Liver (tissue), 9 donors: ENCODE measurements around the gene SPRED1. TPM values are rescaled to one million over a fixed set of nuclear protein-coding genes. Genes with fewer than 3 reads are reported as not detected.

Experiments used
- DNase-seq: peaks from one replicate; pipeline ENCODE4 v3.0.0-alpha.2; 2017; ENCODE audit warnings: low spot score
- H3K27ac ChIP-seq, 2 donors: one replicate each; pipeline ENCODE4 v1.7.0; 2013; ENCODE audit warnings: inconsistent platforms in 2 of 2, low read length in 2 of 2, control low read depth in 1 of 2, low read depth in 1 of 2, mild to moderate bottlenecking in 1 of 2
- H3K27me3 ChIP-seq, 4 donors: one replicate each; pipeline versions ENCODE4 v1.6.1 to v1.7.0; 2013; ENCODE audit warnings: low read length in 3 of 4, inconsistent platforms in 1 of 4, mild to moderate bottlenecking in 1 of 4, moderate library complexity in 1 of 4; ENCODE audit not compliant: control insufficient read depth in 4 of 4, insufficient read depth in 4 of 4
- H3K36me3 ChIP-seq, 4 donors: one replicate each; pipeline versions ENCODE4 v1.6.1 to v1.7.0; 2013; ENCODE audit warnings: low read length in 3 of 4, mild to moderate bottlenecking in 3 of 4, low read depth in 1 of 4, moderate library complexity in 1 of 4; ENCODE audit not compliant: control insufficient read depth in 4 of 4, insufficient read depth in 3 of 4
- H3K4me1 ChIP-seq, 4 donors: one replicate each; pipeline versions ENCODE4 v1.6.1 to v1.7.0; 2013; ENCODE audit warnings: low read length in 3 of 4, mild to moderate bottlenecking in 3 of 4, moderate library complexity in 1 of 4; ENCODE audit not compliant: control insufficient read depth in 4 of 4, insufficient read depth in 4 of 4
- H3K4me3 ChIP-seq, 3 donors: one replicate each; pipeline versions ENCODE4 v1.6.1 to v1.7.0; 2013; ENCODE audit warnings: low read length in 3 of 3, control low read depth in 1 of 3, low read depth in 1 of 3, mild to moderate bottlenecking in 1 of 3
- H3K9ac ChIP-seq, 2 donors: one replicate each; pipeline ENCODE4 v1.7.0; 2013; ENCODE audit warnings: low read length in 2 of 2, mild to moderate bottlenecking in 2 of 2, moderate library complexity in 2 of 2, control low read depth in 1 of 2, low read depth in 1 of 2
- H3K9me3 ChIP-seq, 4 donors: one replicate each; pipeline versions ENCODE4 v1.6.1 to v1.7.0; 2013; ENCODE audit warnings: low read length in 3 of 4; ENCODE audit not compliant: control insufficient read depth in 4 of 4
- ATF3 ChIP-seq: IDR thresholded peaks from 2 replicates; pipeline ENCODE4 v1.6.1; 2016; ENCODE audit warnings: antibody characterized with exemption
- CTCF ChIP-seq: fragments of 150-350 bp; IDR thresholded peaks from 2 replicates; pipeline ENCODE4 v1.5.1; 2017; ENCODE audit warnings: improper control_type of control experiment, low read depth, low read length; ENCODE audit not compliant: missing input control
- EGR1 ChIP-seq, 2 donors: IDR thresholded peaks; 2 replicates each; pipeline ENCODE4 v1.6.1; 2016 to 2018; ENCODE audit warnings: antibody characterized with exemption in 2 of 2, low read depth in 2 of 2
- FOXA1 ChIP-seq: IDR thresholded peaks from 2 replicates; pipeline ENCODE4 v1.6.1; 2016; ENCODE audit warnings: antibody characterized with exemption
- FOXA2 ChIP-seq: IDR thresholded peaks from 2 replicates; pipeline ENCODE4 v1.6.1; 2016; ENCODE audit warnings: antibody characterized with exemption
- GABPA ChIP-seq, 2 donors: IDR thresholded peaks in 1 of 2; conservative IDR thresholded peaks in 1 of 2; 2 replicates each; pipeline ENCODE4 v1.6.1; 2016; ENCODE audit warnings: antibody characterized with exemption in 2 of 2, mild to moderate bottlenecking in 1 of 2, moderate library complexity in 1 of 2
- HNF4A ChIP-seq, 2 donors: conservative IDR thresholded peaks; 2 replicates each; pipeline ENCODE4 v1.6.1; 2016; ENCODE audit warnings: antibody characterized with exemption in 2 of 2, mild to moderate bottlenecking in 2 of 2
- HNF4G ChIP-seq: IDR thresholded peaks from 2 replicates; pipeline ENCODE4 v1.6.1; 2016; ENCODE audit warnings: antibody characterized with exemption
- JUND ChIP-seq, 2 donors: IDR thresholded peaks; 2 replicates each; pipeline ENCODE4 v1.6.1; 2016; ENCODE audit warnings: antibody characterized with exemption in 2 of 2
- NR2F2 ChIP-seq: IDR thresholded peaks from 2 replicates; pipeline ENCODE4 v1.6.1; 2016; ENCODE audit warnings: antibody characterized with exemption
- RAD21 ChIP-seq, 2 donors: IDR thresholded peaks; 2 replicates each; pipeline ENCODE4 v1.6.1; 2016; ENCODE audit warnings: antibody characterized with exemption in 2 of 2, mild to moderate bottlenecking in 2 of 2
- RXRA ChIP-seq, 2 donors: IDR thresholded peaks; 2 replicates each; pipeline ENCODE4 v1.6.1; 2017 to 2018; ENCODE audit warnings: antibody characterized with exemption in 2 of 2, mild to moderate bottlenecking in 1 of 2
- SP1 ChIP-seq: IDR thresholded peaks from 2 replicates; pipeline ENCODE4 v1.6.1; 2018; ENCODE audit warnings: antibody characterized with exemption, mild to moderate bottlenecking
- TAF1 ChIP-seq: conservative IDR thresholded peaks from 2 replicates; pipeline ENCODE4 v1.6.1; 2016; ENCODE audit warnings: antibody characterized with exemption, mild to moderate bottlenecking
- YY1 ChIP-seq: IDR thresholded peaks from 2 replicates; pipeline ENCODE4 v1.6.1; 2016; ENCODE audit warnings: antibody characterized with exemption, mild to moderate bottlenecking
- WGBS: extraction: QIAGEN DNeasy Blood & Tissue Kit; methylation state at CpG from one replicate; pipeline ENCODE4 v1.1.7; 2013; 5-methylcytosine and 5-hydroxymethylcytosine counted together
- polyA plus RNA-seq, 2 donors: library from polyadenylated mRNA; stranded (reverse) in 1 of 2; unstranded in 1 of 2; fragments of 200-250 nt in 1 of 2; fragments of >200 nt in 1 of 2; fragmentation: Nextera tagmentation in 1 of 2; extraction: Ambion mirVana in 1 of 2; gene quantifications; one replicate each; pipeline versions ENCODE4 v1.2.1 to v1.2.3, GENCODE V29; 2013 to 2015
- total RNA-seq, 2 donors: library from RNA; depleted of rRNA; stranded (reverse); fragments of >200 nt; gene quantifications; one replicate each; pipeline ENCODE4 v1.2.3, GENCODE V29; 2014
- TF ChIP-seq, protein P1 (sequence below): IDR thresholded peaks from 2 replicates; pipeline ENCODE4 v1.6.1; 2016; ENCODE audit warnings: antibody characterized with exemption
- TF ChIP-seq, protein P2 (sequence below): IDR thresholded peaks from 2 replicates; pipeline ENCODE4 v1.6.1; 2016; ENCODE audit warnings: antibody characterized with exemption, mild to moderate bottlenecking
- TF ChIP-seq, protein P3 (sequence below): IDR thresholded peaks from 2 replicates; pipeline ENCODE4 v1.6.1; 2016; ENCODE audit warnings: antibody characterized with exemption
- donor health status: healthy.
- donor health status: healthy.
- donor health status: healthy.
- donor health status: healthy.
- donor health status: healthy.

SPRED1 gene
- total and polyA plus RNA-seq, 4 donors = 1.2 to 7.7 (median 4.4) TPM

- DNase-seq = no peak
- Histone ChIP-seq H3K9me3 (no peaks in the 10 kb centered on the region), H3K27me3 (no peaks in the 10 kb centered on the region), H3K9ac (no peak overlapping the region), H3K36me3 (no peaks in the 10 kb centered on the region), H3K4me3 (no peak overlapping the region), H3K4me1 (no peaks in the 10 kb centered on the region), H3K27ac (no peak overlapping the region)
- WGBS = 81% methylated on average over 2 of the region's 2 CpGs
- TF ChIP-seq ATF3 (no peak), RXRA (IDR thresholded peaks at IDR 0.05) (no peak), FOXA2 (no peak), YY1 (no peak), EGR1 (IDR thresholded peaks at IDR 0.05; ENCODE audit: low read depth in 2 of 2) (no peak), SP1 (no peak), GABPA (IDR thresholded peaks at IDR 0.05 in 1 of 2, conservative IDR thresholded peaks at IDR 0.05 in 1 of 2) (no peak), TAF1 (no peak), HNF4A (conservative IDR thresholded peaks at IDR 0.05) (no peak), JUND (IDR thresholded peaks at IDR 0.05) (no peak), CTCF (no peak), FOXA1 (no peak), HNF4G (no peak)
- TF ChIP-seq, protein P1, sequence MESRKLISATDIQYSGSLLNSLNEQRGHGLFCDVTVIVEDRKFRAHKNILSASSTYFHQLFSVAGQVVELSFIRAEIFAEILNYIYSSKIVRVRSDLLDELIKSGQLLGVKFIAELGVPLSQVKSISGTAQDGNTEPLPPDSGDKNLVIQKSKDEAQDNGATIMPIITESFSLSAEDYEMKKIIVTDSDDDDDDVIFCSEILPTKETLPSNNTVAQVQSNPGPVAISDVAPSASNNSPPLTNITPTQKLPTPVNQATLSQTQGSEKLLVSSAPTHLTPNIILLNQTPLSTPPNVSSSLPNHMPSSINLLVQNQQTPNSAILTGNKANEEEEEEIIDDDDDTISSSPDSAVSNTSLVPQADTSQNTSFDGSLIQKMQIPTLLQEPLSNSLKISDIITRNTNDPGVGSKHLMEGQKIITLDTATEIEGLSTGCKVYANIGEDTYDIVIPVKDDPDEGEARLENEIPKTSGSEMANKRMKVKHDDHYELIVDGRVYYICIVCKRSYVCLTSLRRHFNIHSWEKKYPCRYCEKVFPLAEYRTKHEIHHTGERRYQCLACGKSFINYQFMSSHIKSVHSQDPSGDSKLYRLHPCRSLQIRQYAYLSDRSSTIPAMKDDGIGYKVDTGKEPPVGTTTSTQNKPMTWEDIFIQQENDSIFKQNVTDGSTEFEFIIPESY = no peak
- TF ChIP-seq, protein P2, sequence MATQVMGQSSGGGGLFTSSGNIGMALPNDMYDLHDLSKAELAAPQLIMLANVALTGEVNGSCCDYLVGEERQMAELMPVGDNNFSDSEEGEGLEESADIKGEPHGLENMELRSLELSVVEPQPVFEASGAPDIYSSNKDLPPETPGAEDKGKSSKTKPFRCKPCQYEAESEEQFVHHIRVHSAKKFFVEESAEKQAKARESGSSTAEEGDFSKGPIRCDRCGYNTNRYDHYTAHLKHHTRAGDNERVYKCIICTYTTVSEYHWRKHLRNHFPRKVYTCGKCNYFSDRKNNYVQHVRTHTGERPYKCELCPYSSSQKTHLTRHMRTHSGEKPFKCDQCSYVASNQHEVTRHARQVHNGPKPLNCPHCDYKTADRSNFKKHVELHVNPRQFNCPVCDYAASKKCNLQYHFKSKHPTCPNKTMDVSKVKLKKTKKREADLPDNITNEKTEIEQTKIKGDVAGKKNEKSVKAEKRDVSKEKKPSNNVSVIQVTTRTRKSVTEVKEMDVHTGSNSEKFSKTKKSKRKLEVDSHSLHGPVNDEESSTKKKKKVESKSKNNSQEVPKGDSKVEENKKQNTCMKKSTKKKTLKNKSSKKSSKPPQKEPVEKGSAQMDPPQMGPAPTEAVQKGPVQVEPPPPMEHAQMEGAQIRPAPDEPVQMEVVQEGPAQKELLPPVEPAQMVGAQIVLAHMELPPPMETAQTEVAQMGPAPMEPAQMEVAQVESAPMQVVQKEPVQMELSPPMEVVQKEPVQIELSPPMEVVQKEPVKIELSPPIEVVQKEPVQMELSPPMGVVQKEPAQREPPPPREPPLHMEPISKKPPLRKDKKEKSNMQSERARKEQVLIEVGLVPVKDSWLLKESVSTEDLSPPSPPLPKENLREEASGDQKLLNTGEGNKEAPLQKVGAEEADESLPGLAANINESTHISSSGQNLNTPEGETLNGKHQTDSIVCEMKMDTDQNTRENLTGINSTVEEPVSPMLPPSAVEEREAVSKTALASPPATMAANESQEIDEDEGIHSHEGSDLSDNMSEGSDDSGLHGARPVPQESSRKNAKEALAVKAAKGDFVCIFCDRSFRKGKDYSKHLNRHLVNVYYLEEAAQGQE = no peak
- TF ChIP-seq, protein P3, sequence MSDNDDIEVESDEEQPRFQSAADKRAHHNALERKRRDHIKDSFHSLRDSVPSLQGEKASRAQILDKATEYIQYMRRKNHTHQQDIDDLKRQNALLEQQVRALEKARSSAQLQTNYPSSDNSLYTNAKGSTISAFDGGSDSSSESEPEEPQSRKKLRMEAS = no peak
Measured at GRCh38 chr15:38300395-38300794, 47.8 kb downstream of the SPRED1 start.

GRCh38 chr15:38304481-38304880 lies 51.8 kb downstream of the SPRED1 start:
- no peak overlapping the region for H3K4me3 ChIP-seq
- H3K36me3 ChIP-seq = no peaks in the 10 kb centered on the region
- TF ChIP-seq RXRA (IDR thresholded peaks at IDR 0.05) (no peak), FOXA1 (no peak), NR2F2 (no peak), RAD21 (IDR thresholded peaks at IDR 0.05) (no peak), EGR1 (IDR thresholded peaks at IDR 0.05; ENCODE audit: low read depth in 2 of 2) (no peak), YY1 (no peak), FOXA2 (no peak), HNF4G (no peak), TAF1 (no peak)
- TF ChIP-seq, protein P1 = no peak
- TF ChIP-seq, protein P3 = no peak
- no peaks in the 10 kb centered on the region for H3K4me1 ChIP-seq
- H3K9ac ChIP-seq = no peak overlapping the region
- DNase-seq = no peak
- WGBS = 84% methylated on average over 3 of the region's 3 CpGs
- H3K9me3 ChIP-seq = no peaks in the 10 kb centered on the region
- no peak overlapping the region for H3K27ac ChIP-seq
- H3K27me3 ChIP-seq = no peaks in the 10 kb centered on the region
